CD1c-positive myeloid dendritic cell (primary cell): Measurements from ENCODE around the gene LMOD1.
"Not testable (repeated sequence)": the region's sequence is repeated elsewhere in the genome, so short reads cannot be mapped to it uniquely, and the experiment has no call there.

Experiments used
- DNase-seq: peaks from one replicate; pipeline ENCODE4 v3.0.0-alpha.2; 2016; ENCODE audit errors: extremely low spot score

LMOD1 gene

GRCh38 chr1:201861448-201861847 lies 84.9 kb downstream of the LMOD1 start:
- DNase-seq = no peak

GRCh38 chr1:201859424-201859823 lies 86.9 kb downstream of the LMOD1 start:
- no peak for DNase-seq

GRCh38 chr1:201856722-201857121 lies 89.6 kb downstream of the LMOD1 start:
- DNase-seq = not testable (repeated sequence)

GRCh38 chr1:201851949-201852348 lies 94.4 kb downstream of the LMOD1 start:
- DNase-seq = no peak

- no peak for DNase-seq
Observed at GRCh38 chr1:201850053-201850397, 96.3 kb downstream of the LMOD1 start.

GRCh38 chr1:201849372-201850052 lies 96.8 kb downstream of the LMOD1 start:
- DNase-seq = no peak

GRCh38 chr1:201848230-201848629 lies 98.1 kb downstream of the LMOD1 start:
- DNase-seq = no peak

- DNase-seq = no peak
Observed at GRCh38 chr1:201847150-201847549, 99.2 kb downstream of the LMOD1 start.
